ENCODE measurements around the gene FAM107B.
"Not testable (repeated sequence)": the region's sequence is repeated elsewhere in the genome, so short reads cannot be mapped to it uniquely, and the experiment has no call there.

Gene FAM107B

GRCh38 chr10:14774797-14775196 is at the start of gene FAM107B:
Gene FAM107B, minus strand, starts transcription at chr10:14774897. Its CDS starts 234 bp downstream, at chr10:14774663.
- FAIRE-seq (no peak), DNase-seq (ENCODE audit: insufficient read length, low spot score) (no peak)

- FAIRE-seq (no peak), DNase-seq (ENCODE audit: insufficient read length, low spot score) (no peak)
Observed at GRCh38 chr10:14823966-14824365, 49.3 kb upstream of the FAM107B start.

GRCh38 chr10:14822879-14823755 is 48.4 kb upstream of the FAM107B start:
- DNase-seq (ENCODE audit: insufficient read length, low spot score): peak; percentile 38

GRCh38 chr10:14821635-14822375 is 47.1 kb upstream of the FAM107B start:
- DNase-seq (ENCODE audit: insufficient read length, low spot score): no peak
- no peak for FAIRE-seq

More at GRCh38 chr10:14822879-14823755, 48.4 kb upstream of the FAM107B start:
- no peak for FAIRE-seq

- DNase-seq (ENCODE audit: insufficient read length, low spot score): no peak
- FAIRE-seq: no peak
Observed at GRCh38 chr10:14820775-14821154, 46.1 kb upstream of the FAM107B start.

GRCh38 chr10:14820010-14820774 is 45.5 kb upstream of the FAM107B start:
- DNase-seq (ENCODE audit: insufficient read length, low spot score) (peak; percentile 59), FAIRE-seq (no peak)

GRCh38 chr10:14816717-14817116 is 42.0 kb upstream of the FAM107B start:
- FAIRE-seq; DNase-seq (ENCODE audit: insufficient read length, low spot score): not testable (repeated sequence)

- DNase-seq (ENCODE audit: insufficient read length, low spot score) (no peak), FAIRE-seq (no peak)
Observed at GRCh38 chr10:14815681-14816080, 41.0 kb upstream of the FAM107B start.

- DNase-seq (ENCODE audit: insufficient read length, low spot score): no peak
- FAIRE-seq: no peak
Observed at GRCh38 chr10:14812271-14812670, 37.6 kb upstream of the FAM107B start.

GRCh38 chr10:14810969-14811953 is 36.6 kb upstream of the FAM107B start:
- no peak for FAIRE-seq
- no peak for DNase-seq (ENCODE audit: insufficient read length, low spot score)

GRCh38 chr10:14806318-14806717 is 31.6 kb upstream of the FAM107B start:
- DNase-seq (ENCODE audit: insufficient read length, low spot score): no peak
- no peak for FAIRE-seq

GRCh38 chr10:14803827-14804226 is 29.1 kb upstream of the FAM107B start:
- DNase-seq (ENCODE audit: insufficient read length, low spot score) (no peak), FAIRE-seq (no peak)

GRCh38 chr10:14801723-14802122 is 27.0 kb upstream of the FAM107B start:
- FAIRE-seq: no peak

GRCh38 chr10:14800397-14800796 is 25.7 kb upstream of the FAM107B start:
- no peak for DNase-seq (ENCODE audit: insufficient read length, low spot score)
- no peak for FAIRE-seq

More at GRCh38 chr10:14801723-14802122, 27.0 kb upstream of the FAM107B start:
- no peak for DNase-seq (ENCODE audit: insufficient read length, low spot score)

- FAIRE-seq (no peak), DNase-seq (ENCODE audit: insufficient read length, low spot score) (no peak)
Observed at GRCh38 chr10:14798636-14799035, 23.9 kb upstream of the FAM107B start.

- FAIRE-seq: peak; percentile 20
- no peak for DNase-seq (ENCODE audit: insufficient read length, low spot score)
Observed at GRCh38 chr10:14787938-14788337, 13.2 kb upstream of the FAM107B start.

- DNase-seq (ENCODE audit: insufficient read length, low spot score) (no peak), FAIRE-seq (no peak)
Observed at GRCh38 chr10:14784459-14785055, 9.9 kb upstream of the FAM107B start.

GRCh38 chr10:14782691-14783363 is 8.1 kb upstream of the FAM107B start:
- FAIRE-seq (peak; percentile 63), DNase-seq (ENCODE audit: insufficient read length, low spot score) (peak; percentile 72)

- no peak for DNase-seq (ENCODE audit: insufficient read length, low spot score)
- no peak for FAIRE-seq
Observed at GRCh38 chr10:14781763-14782162, 7.1 kb upstream of the FAM107B start.
